HS-5 (cell line): ENCODE measurements around the gene BLTP3B.

Experiments used
- DNase-seq: peaks from one replicate; pipeline ENCODE4 v3.0.0-alpha.2; 2012; ENCODE audit warnings: low read depth

BLTP3B gene

GRCh38 chr12:100120355-100120754 is 22.3 kb downstream of the BLTP3B start:
- no peak for DNase-seq

GRCh38 chr12:100115291-100115690 is 27.4 kb downstream of the BLTP3B start:
- DNase-seq = no peak

- no peak for DNase-seq
These were observed 28.1 kb downstream of the BLTP3B start for GRCh38 chr12:100114574-100114973.

GRCh38 chr12:100110276-100110675 is 32.4 kb downstream of the BLTP3B start:
- DNase-seq = no peak

- no peak for DNase-seq
These were observed 35.8 kb downstream of the BLTP3B start for GRCh38 chr12:100106861-100107260.

GRCh38 chr12:100105661-100106060 is 37.0 kb downstream of the BLTP3B start:
- DNase-seq = no peak

- DNase-seq = no peak
These were observed 41.7 kb downstream of the BLTP3B start for GRCh38 chr12:100101000-100101399.
